Smooth muscle cell of the umbilical artery (primary cell): ENCODE measurements around the gene XCR1. TPM values are rescaled to one million over a fixed set of nuclear protein-coding genes. Genes with fewer than 3 reads are reported as not detected.

Source experiments
- total RNA-seq: library from RNA; depleted of rRNA; stranded (reverse); fragments of >200 nt; gene quantifications from 2 replicates; pipeline ENCODE4 v1.2.3, GENCODE V29; 2014

Gene XCR1
- total RNA-seq: not detected in 2 replicates

GRCh38 chr3:46027021-46027705, at the start of gene XCR1:
XCR1 (minus strand) TSS chr3:46027483; CDS start chr3:46021947, 5,536 bp downstream.

GRCh38 chr3:45995236-45996192, 31.8 kb downstream of the XCR1 start, which contains the start of gene FYCO1:
FYCO1 (minus strand) TSS chr3:45995824; CDS start chr3:45984910, 10,914 bp downstream.

Other genes starting within 250 kb of the XCR1 start
- gene SLC6A20, start 230.9 kb downstream of the XCR1 start, total RNA-seq: not detected in 2 replicates
- 19.6 and 26.3 TPM in 2 replicates for gene LZTFL1, start 185.4 kb downstream of the XCR1 start, total RNA-seq
- gene CCR9, start 140.9 kb downstream of the XCR1 start, total RNA-seq: not detected in 2 replicates
- gene CXCR6, start 84.0 kb downstream of the XCR1 start, total RNA-seq: not detected in 2 replicates
- gene FYCO1, start 31.7 kb downstream of the XCR1 start, total RNA-seq: 19.3 and 32.1 TPM in 2 replicates
- gene CCR1, start 180.8 kb upstream of the XCR1 start, total RNA-seq: not detected in 2 replicates
- gene CCR3, start 215.0 kb upstream of the XCR1 start, total RNA-seq: not detected in 2 replicates